K562 (cell line): Measurements from ENCODE around the gene PRKAG1. TPM values are rescaled to one million over a fixed set of nuclear protein-coding genes. Genes with fewer than 3 reads are reported as not detected.

Source experiments
- DNMT1 ChIP-seq: fragments of 450-650 bp; IDR thresholded peaks from 2 replicates; pipeline ENCODE4 v1.6.1; 2016; ENCODE audit warnings: antibody characterized with exemption, mild to moderate bottlenecking
- ELF4 ChIP-seq: fragments of 450-650 bp; formaldehyde crosslinking; IDR thresholded peaks from 2 replicates; pipeline ENCODE4 v1.4.0; 2022; ENCODE audit warnings: missing genetic modification characterization
- FOS ChIP-seq: IDR thresholded peaks from 3 replicates; pipeline ENCODE4 v1.6.1; 2011; ENCODE audit not compliant: insufficient read length; ENCODE audit errors: extremely low read depth
- FOXJ2 ChIP-seq: fragments of 200-800 bp; sonication (Bioruptor generic); IDR thresholded peaks from 2 replicates; pipeline ENCODE4 v1.6.1; 2016; ENCODE audit warnings: missing genetic modification characterization, missing compliant biosample characterization
- GABPB2 ChIP-seq: fragments of 250-450 bp; sonication (Bioruptor Pico); conservative IDR thresholded peaks from 2 replicates; pipeline ENCODE4 v1.5.1; 2021; ENCODE audit warnings: mild to moderate bottlenecking
- L3MBTL2 ChIP-seq: fragments of 450-650 bp; IDR thresholded peaks from 2 replicates; pipeline ENCODE4 v1.6.1; 2016; ENCODE audit warnings: mild to moderate bottlenecking, moderate library complexity
- LCOR ChIP-seq: sonication (generic); formaldehyde crosslinking; IDR thresholded peaks from 2 replicates; pipeline ENCODE4 v1.8.0; 2022; ENCODE audit warnings: mild to moderate bottlenecking, missing genetic modification reagents
- NFE2 ChIP-seq: IDR thresholded peaks from 2 replicates; pipeline ENCODE4 v1.6.1; 2014; ENCODE audit warnings: antibody characterized with exemption, low read depth
- NRF1 ChIP-seq, 2 experiments: fragments of 450-650 bp; IDR thresholded peaks in 1 of 2; conservative IDR thresholded peaks in 1 of 2; 2 replicates each; pipeline ENCODE4 v1.6.1; 2014; ENCODE audit warnings: mild to moderate bottlenecking in 2 of 2
- PHB ChIP-seq: fragments of 250-450 bp; sonication (Bioruptor Pico); IDR thresholded peaks from 2 replicates; pipeline ENCODE4 v1.5.0; 2021
- PHF20 ChIP-seq: fragments of 450-650 bp; IDR thresholded peaks from 2 replicates; pipeline ENCODE4 v1.6.1; 2018; ENCODE audit not compliant: partially characterized antibody
- PRMT5 ChIP-seq: sonication (generic); formaldehyde crosslinking; IDR thresholded peaks from 2 replicates; pipeline ENCODE4 v1.5.0; 2020; ENCODE audit warnings: missing genetic modification reagents
- RBM14 ChIP-seq: fragments of 200-400 bp; formaldehyde crosslinking; IDR thresholded peaks from 2 replicates; pipeline ENCODE4 v1.6.1; 2018; ENCODE audit warnings: low read depth, mild to moderate bottlenecking, low read length, moderate library complexity, borderline replicate concordance; ENCODE audit not compliant: insufficient read depth
- SREBF1 ChIP-seq: fragments of 150-350 bp; IDR thresholded peaks from 2 replicates; pipeline ENCODE4 v1.6.1; 2014; ENCODE audit warnings: antibody characterized with exemption, low read depth, low read length, borderline replicate concordance
- SREBF2 ChIP-seq: sonication (generic); formaldehyde crosslinking; IDR thresholded peaks from 2 replicates; pipeline ENCODE4 v1.4.0; 2020; ENCODE audit warnings: mild to moderate bottlenecking, missing genetic modification reagents
- TGIF2 ChIP-seq: sonication (generic); formaldehyde crosslinking; IDR thresholded peaks from 2 replicates; pipeline ENCODE4 v1.8.1; 2022; ENCODE audit warnings: mild to moderate bottlenecking, missing genetic modification reagents, moderate library complexity
- ZC3H8 ChIP-seq: fragments of 450-650 bp; IDR thresholded peaks from 2 replicates; pipeline ENCODE4 v1.6.1; 2017
- ZNF175 ChIP-seq: fragments of 200-800 bp; sonication (Bioruptor generic); IDR thresholded peaks from 2 replicates; pipeline ENCODE4 v1.6.1; 2016; ENCODE audit warnings: low read depth, mild to moderate bottlenecking, missing genetic modification characterization, missing compliant biosample characterization
- polyA plus RNA-seq, 8 experiments: library from polyadenylated mRNA; depleted of rRNA in 4 of 8; stranded (reverse) in 5 of 8; unstranded in 3 of 8; fragments of >200 nt; fragmentation: Nextera tagmentation in 2 of 8; fragmentation: Illumina TruSeq in 1 of 8; extraction: Ambion mirVana in 2 of 8; extraction: Trizol in 1 of 8; gene quantifications; 2 replicates each; pipeline versions ENCODE4 v1.2.1 to v1.2.3, GENCODE V29; 2011 to 2014; ENCODE audit warnings: inconsistent platforms in 1 of 8, missing spikeins in 1 of 8
- total RNA-seq, 7 experiments: library from RNA; depleted of rRNA in 6 of 7; stranded (reverse); fragments of >200 nt in 6 of 7; fragmentation: Illumina TruSeq in 2 of 7; extraction: Trizol in 2 of 7; gene quantifications; 2 replicates each; pipeline versions ENCODE4 v1.2.1 to v1.2.3, GENCODE V29; 2011 to 2021; ENCODE audit warnings: low replicate concordance in 1 of 7
- TF ChIP-seq, protein P1 (sequence below): fragments of 450-650 bp; formaldehyde crosslinking; IDR thresholded peaks from 2 replicates; pipeline ENCODE4 v1.4.0; 2020; ENCODE audit warnings: mild to moderate bottlenecking, moderate library complexity
- TF ChIP-seq, protein P2 (sequence below), 3 experiments: fragments of 200-800 bp in 1 of 3; fragments of 250-450 bp in 1 of 3; fragments of 450-650 bp in 1 of 3; sonication (Bioruptor Pico) in 1 of 3; sonication (Bioruptor generic) in 1 of 3; formaldehyde crosslinking in 1 of 3; IDR thresholded peaks; 2 replicates each; pipeline versions ENCODE4 v1.6.1 to v1.8.0; 2016 to 2022; ENCODE audit warnings: mild to moderate bottlenecking in 2 of 3, missing genetic modification characterization in 2 of 3, missing compliant biosample characterization in 1 of 3, moderate library complexity in 1 of 3
- TF ChIP-seq, protein P3 (sequence below): sonication (generic); formaldehyde crosslinking; IDR thresholded peaks from 2 replicates; pipeline ENCODE4 v1.9.0; 2022; ENCODE audit warnings: mild to moderate bottlenecking, missing genetic modification reagents
- TF ChIP-seq, protein P4 (sequence below): IDR thresholded peaks from 2 replicates; pipeline ENCODE4 v1.6.1; 2011; ENCODE audit not compliant: insufficient read length; ENCODE audit errors: extremely low read depth

PRKAG1 gene
- total and polyA plus RNA-seq, 9 of the 15 experiments (the other 6 are each of a cell fraction or from before 2014, with no cell fraction given) = 51.1 to 126 (median 79.1) TPM

DNA sequence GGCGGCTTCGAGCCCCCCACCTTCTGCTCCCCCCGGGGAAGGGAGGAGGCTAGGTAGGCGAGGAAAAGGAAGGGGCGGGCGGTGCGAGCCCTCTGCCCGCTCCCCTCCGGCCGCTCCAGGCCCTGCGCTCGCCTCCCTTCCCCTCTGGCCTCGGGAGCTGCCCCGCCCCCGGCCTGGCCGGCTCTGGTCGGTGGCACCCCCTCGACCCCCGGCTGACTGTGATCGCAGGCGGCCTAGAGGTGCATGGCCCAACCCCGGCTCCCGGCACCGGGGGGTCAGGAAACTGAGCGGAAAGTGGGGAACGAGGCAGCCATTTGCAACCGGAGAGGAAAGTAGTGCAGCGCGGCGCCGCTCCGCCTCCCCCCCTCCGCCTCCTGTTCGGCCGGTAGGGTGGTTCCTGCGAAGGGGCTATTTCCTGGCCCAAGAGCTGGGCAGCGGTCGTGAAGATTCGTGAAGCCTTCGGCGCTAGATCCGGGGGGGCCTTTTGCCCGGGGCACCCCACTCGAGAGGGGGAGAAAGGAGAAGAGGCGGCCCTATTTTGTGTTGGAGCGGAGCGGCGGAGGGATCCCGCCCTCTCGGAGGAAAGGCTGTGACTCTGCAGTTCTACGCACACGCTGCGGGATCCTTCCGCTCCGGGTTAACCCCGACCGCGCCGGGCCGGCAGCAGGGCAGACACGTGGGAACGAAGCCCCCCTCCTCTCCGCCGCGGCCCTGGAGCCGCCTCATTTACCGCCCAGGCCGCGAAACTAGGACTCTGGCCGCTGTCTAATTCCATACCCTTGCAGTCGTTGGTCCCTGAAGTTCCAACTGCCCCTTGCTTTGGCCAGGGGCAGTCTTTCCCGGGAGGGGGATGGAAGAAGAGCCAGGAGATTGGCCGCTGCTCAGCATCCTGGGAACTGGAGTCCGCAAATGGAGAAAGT lies 41.9 kb upstream of the PRKAG1 start, which contains the start of gene KMT2D (continued):
- no peak; the same call in 1 of the 2 replicates for TF ChIP-seq TGIF2 (CRISPR knock-in tag)
- TF ChIP-seq DNMT1 = no peak
- TF ChIP-seq RBM14 = no peak
- no peak; the same call in 1 of the 2 replicates for TF ChIP-seq ELF4 (CRISPR knock-in tag)
- no peak for TF ChIP-seq GABPB2 (CRISPR knock-in tag)
- TF ChIP-seq, protein P1, sequence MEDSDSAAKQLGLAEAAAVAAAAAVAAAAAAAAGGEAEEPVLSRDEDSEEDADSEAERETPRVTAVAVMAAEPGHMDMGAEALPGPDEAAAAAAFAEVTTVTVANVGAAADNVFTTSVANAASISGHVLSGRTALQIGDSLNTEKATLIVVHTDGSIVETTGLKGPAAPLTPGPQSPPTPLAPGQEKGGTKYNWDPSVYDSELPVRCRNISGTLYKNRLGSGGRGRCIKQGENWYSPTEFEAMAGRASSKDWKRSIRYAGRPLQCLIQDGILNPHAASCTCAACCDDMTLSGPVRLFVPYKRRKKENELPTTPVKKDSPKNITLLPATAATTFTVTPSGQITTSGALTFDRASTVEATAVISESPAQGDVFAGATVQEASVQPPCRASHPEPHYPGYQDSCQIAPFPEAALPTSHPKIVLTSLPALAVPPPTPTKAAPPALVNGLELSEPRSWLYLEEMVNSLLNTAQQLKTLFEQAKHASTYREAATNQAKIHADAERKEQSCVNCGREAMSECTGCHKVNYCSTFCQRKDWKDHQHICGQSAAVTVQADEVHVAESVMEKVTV (CRISPR knock-in tag) = no peak
- peak; percentile 76 for TF ChIP-seq FOXJ2 (tag)
- TF ChIP-seq, protein P2, sequence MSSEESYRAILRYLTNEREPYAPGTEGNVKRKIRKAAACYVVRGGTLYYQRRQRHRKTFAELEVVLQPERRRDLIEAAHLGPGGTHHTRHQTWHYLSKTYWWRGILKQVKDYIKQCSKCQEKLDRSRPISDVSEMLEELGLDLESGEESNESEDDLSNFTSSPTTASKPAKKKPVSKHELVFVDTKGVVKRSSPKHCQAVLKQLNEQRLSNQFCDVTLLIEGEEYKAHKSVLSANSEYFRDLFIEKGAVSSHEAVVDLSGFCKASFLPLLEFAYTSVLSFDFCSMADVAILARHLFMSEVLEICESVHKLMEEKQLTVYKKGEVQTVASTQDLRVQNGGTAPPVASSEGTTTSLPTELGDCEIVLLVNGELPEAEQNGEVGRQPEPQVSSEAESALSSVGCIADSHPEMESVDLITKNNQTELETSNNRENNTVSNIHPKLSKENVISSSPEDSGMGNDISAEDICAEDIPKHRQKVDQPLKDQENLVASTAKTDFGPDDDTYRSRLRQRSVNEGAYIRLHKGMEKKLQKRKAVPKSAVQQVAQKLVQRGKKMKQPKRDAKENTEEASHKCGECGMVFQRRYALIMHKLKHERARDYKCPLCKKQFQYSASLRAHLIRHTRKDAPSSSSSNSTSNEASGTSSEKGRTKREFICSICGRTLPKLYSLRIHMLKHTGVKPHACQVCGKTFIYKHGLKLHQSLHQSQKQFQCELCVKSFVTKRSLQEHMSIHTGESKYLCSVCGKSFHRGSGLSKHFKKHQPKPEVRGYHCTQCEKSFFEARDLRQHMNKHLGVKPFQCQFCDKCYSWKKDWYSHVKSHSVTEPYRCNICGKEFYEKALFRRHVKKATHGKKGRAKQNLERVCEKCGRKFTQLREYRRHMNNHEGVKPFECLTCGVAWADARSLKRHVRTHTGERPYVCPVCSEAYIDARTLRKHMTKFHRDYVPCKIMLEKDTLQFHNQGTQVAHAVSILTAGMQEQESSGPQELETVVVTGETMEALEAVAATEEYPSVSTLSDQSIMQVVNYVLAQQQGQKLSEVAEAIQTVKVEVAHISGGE (CRISPR knock-in tag; IDR thresholded peaks at IDR 0.05) = peak in 1 of 3 experiments; percentile 92; a peak in 3 of 6 replicates
- TF ChIP-seq LCOR (CRISPR knock-in tag) = peak; percentile 82; the same call in 1 of the 2 replicates
- TF ChIP-seq NRF1 (conservative IDR thresholded peaks at IDR 0.05 in 1 of 2, IDR thresholded peaks at IDR 0.05 in 1 of 2) = peak in 1 of 2 experiments; percentile 16; a peak in 1 of 4 replicates
- TF ChIP-seq, protein P3, sequence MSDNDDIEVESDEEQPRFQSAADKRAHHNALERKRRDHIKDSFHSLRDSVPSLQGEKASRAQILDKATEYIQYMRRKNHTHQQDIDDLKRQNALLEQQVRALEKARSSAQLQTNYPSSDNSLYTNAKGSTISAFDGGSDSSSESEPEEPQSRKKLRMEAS (CRISPR knock-in tag) = peak; percentile 98
- no peak for TF ChIP-seq PHB (CRISPR knock-in tag)
- TF ChIP-seq NFE2 = peak; percentile 98
- TF ChIP-seq, protein P4, sequence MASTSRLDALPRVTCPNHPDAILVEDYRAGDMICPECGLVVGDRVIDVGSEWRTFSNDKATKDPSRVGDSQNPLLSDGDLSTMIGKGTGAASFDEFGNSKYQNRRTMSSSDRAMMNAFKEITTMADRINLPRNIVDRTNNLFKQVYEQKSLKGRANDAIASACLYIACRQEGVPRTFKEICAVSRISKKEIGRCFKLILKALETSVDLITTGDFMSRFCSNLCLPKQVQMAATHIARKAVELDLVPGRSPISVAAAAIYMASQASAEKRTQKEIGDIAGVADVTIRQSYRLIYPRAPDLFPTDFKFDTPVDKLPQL = no peak
- TF ChIP-seq L3MBTL2 = peak; percentile 73
- 0 out of 2 replicates have a peak, but pooled peaks have one; percentile 52 for TF ChIP-seq ZNF175 (CRISPR knock-in tag)
- TF ChIP-seq ZC3H8 = no peak
- TF ChIP-seq SREBF1 = peak; percentile 12; the same call in 1 of the 2 replicates
- TF ChIP-seq PRMT5 = no peak
- TF ChIP-seq SREBF2 (CRISPR knock-in tag) = no peak
- peak; percentile 60 for TF ChIP-seq PHF20
- no peak for TF ChIP-seq FOS
